NCI-H82 (cell line): Measurements from ENCODE around the gene HIPK3.
"Not testable (repeated sequence)": the region's sequence is repeated elsewhere in the genome, so short reads cannot be mapped to it uniquely, and the experiment has no call there.

ENCODE experiments used
- DNase-seq: peaks from one replicate; lab custom pipeline; 2025; lab: John Stamatoyannopoulos, UW

HIPK3 gene

GRCh38 chr11:33358150-33358831 lies 101.1 kb downstream of the HIPK3 start:
- DNase-seq = no peak

DNA sequence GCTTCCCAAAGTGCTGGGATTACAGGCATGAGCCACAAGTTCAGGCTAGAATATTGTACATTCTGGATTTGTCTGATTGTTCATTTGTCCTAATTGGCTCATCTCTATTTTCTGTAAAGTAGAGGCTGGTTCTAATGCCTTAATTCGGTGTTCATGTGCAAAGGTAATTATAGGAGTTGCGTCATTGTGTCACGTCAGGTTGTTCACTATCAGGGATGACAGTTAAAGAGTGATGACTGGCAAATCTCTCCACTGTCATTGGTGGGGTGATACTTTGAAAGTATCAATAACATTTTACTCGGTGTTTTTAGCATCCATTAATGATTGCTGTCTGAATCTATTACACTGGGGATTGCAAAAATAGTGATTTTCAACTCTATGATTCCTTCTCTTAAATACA lies 103.5 kb downstream of the HIPK3 start:
- peak; percentile 16 for DNase-seq

- peak; percentile 60 for DNase-seq
Observed at GRCh38 chr11:33362051-33362910, 105.1 kb downstream of the HIPK3 start.

DNA sequence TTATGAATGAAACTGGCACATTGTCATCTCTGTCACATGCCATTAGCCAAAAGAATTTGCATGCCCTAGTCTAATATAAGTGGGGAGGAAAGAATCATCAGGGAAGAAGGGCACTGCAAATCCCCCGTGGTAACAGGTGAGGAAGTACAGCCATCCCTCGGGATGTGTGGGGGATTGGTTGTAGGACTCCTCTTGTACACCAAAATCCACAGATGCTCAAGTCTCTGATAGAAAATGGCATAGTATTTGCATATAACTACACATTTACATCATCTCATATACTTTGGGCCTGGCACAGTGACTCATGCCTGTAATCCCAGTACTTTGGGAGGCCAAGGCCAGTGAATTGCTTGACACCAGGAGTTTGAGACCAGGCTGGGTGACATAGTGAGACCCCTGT lies 109.7 kb downstream of the HIPK3 start:
- DNase-seq = no peak

- DNase-seq = not testable (repeated sequence)
Observed at GRCh38 chr11:33368475-33368874, 111.3 kb downstream of the HIPK3 start.

GRCh38 chr11:33368931-33369330 lies 111.8 kb downstream of the HIPK3 start:
- DNase-seq = no peak

GRCh38 chr11:33373636-33374035 lies 116.5 kb downstream of the HIPK3 start:
- no peak for DNase-seq

GRCh38 chr11:33375236-33375635 lies 118.1 kb downstream of the HIPK3 start:
- no peak for DNase-seq

- DNase-seq = peak; percentile 69
Observed at GRCh38 chr11:33375688-33376311, 118.6 kb downstream of the HIPK3 start, which contains the start of gene KIAA1549L. KIAA1549L (plus strand) TSS chr11:33376108.

DNA sequence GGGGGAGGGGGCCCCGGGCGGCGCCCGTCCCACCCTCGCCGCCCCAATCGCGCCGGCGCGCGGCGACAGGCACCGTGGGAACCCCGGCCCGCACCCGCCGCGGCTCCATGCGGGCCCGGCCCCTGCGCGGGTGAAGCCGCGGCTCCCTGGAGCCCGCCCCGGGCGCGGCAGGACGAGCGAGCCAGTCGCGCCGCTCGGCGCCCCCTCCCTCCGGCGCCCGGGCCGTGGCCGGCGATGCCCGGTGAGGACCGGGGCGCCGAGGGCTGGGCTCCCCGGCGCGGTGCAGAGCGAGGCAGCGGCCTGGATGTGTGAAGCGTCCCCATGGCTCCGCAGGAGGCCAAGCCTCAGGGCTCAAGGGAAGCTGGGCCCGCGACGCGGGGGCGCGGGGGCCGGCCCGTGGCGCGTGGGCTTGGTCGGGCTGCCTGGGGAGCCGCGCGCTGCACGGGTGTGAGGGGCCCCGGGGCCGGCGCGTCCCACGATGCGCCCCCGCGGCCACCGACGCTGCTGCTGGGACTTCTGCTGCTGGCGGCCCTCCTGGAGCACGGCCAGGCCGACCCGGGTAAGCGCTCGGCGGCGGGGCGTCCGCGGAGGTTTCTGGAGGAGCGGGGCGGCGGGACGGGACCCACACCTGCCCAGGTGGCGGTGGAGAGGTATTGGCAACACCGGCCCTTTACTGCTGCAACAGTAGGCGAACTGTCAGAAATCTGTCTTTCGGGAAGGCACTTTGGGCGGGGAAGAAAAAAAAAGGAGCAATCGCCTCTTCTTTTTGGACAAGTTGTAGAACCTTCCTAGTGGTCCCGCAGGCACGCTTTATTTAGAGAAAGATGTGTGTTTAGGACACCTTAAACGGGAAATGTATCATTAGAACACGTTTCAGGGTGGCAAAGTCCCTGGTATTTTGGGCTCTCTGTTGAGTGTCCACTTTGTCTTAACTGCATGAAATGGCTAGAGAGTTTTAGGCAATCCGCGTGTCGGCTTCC lies 119.4 kb downstream of the HIPK3 start:
- peak; percentile 38 for DNase-seq

DNA sequence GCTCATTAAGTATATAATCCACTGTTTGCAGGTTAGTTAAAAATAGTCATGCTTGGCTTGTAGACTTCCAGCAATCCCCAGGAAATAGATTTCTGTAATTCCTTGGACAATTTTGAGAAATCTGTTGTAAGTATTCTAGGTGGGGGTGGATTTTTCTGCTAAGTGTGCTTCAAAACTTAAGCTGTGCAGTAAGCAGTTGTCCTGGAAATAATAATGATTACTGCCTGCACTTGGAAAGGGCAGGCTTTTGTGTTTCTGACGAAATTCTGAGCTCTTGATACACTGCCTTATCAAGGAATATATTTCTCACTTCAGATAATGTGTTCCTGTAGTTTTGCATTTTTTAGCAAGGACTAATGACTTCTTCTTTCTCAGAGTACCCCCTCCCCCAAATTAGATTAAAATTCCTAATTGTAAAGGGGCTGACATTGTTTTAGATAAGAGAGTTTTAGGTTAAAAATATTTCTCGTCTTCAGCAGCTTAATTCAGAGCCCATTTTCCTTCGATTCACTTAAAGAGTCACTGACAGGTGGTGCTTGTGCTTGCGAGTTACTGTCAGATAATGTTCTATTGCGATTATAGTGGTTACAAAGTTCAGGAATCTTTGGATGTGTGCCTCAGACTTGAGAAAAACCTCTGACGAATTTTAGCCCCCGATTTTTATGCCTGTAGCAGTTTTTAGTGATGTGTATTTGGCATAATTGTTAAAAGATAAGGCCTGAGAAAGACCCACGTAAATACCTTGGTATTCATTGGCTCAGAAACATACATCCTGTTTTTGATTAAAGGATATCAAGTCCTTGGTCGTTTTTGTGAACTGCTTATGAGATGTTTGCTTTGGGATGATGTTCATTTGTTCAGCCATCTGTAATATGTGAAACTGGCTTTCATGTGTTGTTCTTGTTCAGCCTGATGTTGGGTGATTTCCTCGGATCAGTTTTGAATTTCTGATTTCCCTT lies 120.5 kb downstream of the HIPK3 start:
- DNase-seq = no peak

GRCh38 chr11:33379947-33380346 lies 122.8 kb downstream of the HIPK3 start:
- DNase-seq = no peak

- no peak for DNase-seq
Observed at GRCh38 chr11:33383075-33383919, 126.1 kb downstream of the HIPK3 start.

- no peak for DNase-seq
Observed at GRCh38 chr11:33383920-33384209, 126.7 kb downstream of the HIPK3 start.

GRCh38 chr11:33384220-33384619 lies 127.0 kb downstream of the HIPK3 start:
- DNase-seq = no peak

- no peak for DNase-seq
Observed at GRCh38 chr11:33387581-33387980, 130.4 kb downstream of the HIPK3 start.

DNA sequence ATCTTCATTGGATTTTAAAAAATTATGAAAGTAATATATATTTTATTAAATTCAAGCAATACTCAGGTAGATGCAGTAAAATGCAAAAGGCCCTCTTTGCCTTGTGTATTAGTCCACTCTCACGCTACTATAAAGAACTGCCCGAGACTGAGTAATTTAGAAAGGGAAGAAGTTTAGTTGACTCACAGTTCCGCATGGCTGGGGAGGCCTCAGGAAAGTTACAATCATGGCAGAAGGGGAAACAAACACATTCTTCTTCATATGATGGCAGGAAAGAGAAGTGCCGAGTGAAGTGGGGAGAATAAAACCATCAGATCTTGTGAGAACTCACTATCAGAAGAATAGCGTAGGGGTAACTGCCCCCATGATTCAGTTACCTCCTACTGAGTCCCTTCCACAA lies 130.8 kb downstream of the HIPK3 start:
- DNase-seq = no peak

- no peak for DNase-seq
Observed at GRCh38 chr11:33388793-33389525, 131.8 kb downstream of the HIPK3 start.

DNA sequence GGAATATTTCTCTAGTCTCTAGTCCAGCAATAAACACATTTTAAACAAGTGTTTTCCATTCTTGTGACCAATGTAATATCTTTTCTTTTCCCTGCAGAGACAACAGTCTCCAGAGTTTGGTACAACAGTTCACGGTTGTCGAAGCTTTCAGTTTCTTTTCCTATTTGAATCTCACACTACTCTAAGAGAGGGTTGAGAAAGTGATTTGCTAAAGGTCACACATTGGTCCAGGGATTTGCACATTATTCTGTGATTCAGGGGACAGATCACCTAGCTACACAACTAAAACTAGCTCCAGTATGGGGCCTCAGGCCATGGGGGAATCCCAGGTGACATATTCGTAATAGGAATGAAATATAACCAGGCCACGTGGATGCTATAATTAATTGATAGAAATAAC lies 132.5 kb downstream of the HIPK3 start:
- no peak for DNase-seq
